Measurements from ENCODE around the gene EXOC6B.

GRCh38 chr2:72800492-72800891 lies 25.3 kb downstream of the EXOC6B start:
- TF ChIP-seq CTCF (IDR thresholded peaks at IDR 0.05) (no peak), POLR2AphosphoS5 (IDR thresholded peaks at IDR 0.05) (no peak), POLR2A (IDR thresholded peaks at IDR 0.05) (no peak)
